ENCODE measurements around the gene MROH9. TPM values are rescaled to one million over a fixed set of nuclear protein-coding genes. Genes with fewer than 3 reads are reported as not detected.
A peak's percentile ranks its signal among the peaks of the same experiment; 100 is the strongest.

The MROH9 gene
- polyA plus RNA-seq, 1 of the 3 experiments (the other 2 are of a cell fraction): 0.26 TPM

DNA sequence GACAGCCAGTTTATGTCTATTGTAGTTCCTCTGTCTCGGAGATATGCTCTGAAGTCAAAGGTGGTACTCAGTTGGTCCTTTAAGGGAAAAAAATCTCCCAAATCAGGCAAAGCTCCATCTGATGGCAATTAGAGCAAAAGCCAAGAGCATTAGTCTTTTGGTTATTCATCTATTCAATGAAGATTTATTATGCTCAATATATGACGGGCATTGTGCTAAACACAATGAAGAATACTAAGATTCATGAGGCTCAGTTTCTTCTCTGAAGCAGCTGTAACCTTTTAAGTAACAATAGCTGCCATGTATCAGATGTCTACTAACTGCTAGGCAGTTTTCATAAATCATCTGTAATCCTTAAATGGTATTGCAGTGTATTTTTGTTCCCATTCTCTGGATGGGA is 47.6 kb upstream of the MROH9 start (continued):
- TF ChIP-seq, protein P1, sequence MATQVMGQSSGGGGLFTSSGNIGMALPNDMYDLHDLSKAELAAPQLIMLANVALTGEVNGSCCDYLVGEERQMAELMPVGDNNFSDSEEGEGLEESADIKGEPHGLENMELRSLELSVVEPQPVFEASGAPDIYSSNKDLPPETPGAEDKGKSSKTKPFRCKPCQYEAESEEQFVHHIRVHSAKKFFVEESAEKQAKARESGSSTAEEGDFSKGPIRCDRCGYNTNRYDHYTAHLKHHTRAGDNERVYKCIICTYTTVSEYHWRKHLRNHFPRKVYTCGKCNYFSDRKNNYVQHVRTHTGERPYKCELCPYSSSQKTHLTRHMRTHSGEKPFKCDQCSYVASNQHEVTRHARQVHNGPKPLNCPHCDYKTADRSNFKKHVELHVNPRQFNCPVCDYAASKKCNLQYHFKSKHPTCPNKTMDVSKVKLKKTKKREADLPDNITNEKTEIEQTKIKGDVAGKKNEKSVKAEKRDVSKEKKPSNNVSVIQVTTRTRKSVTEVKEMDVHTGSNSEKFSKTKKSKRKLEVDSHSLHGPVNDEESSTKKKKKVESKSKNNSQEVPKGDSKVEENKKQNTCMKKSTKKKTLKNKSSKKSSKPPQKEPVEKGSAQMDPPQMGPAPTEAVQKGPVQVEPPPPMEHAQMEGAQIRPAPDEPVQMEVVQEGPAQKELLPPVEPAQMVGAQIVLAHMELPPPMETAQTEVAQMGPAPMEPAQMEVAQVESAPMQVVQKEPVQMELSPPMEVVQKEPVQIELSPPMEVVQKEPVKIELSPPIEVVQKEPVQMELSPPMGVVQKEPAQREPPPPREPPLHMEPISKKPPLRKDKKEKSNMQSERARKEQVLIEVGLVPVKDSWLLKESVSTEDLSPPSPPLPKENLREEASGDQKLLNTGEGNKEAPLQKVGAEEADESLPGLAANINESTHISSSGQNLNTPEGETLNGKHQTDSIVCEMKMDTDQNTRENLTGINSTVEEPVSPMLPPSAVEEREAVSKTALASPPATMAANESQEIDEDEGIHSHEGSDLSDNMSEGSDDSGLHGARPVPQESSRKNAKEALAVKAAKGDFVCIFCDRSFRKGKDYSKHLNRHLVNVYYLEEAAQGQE (IDR thresholded peaks at IDR 0.05; ENCODE audit: low read depth, low read length): no peak
- no peak for TF ChIP-seq YY1 (IDR thresholded peaks at IDR 0.05; ENCODE audit: low read depth)
- TF ChIP-seq NRF1 (IDR thresholded peaks at IDR 0.05; ENCODE audit: low read depth, low read length): no peak
- TF ChIP-seq TCF12 (IDR thresholded peaks at IDR 0.05): peak; percentile 92
- TF ChIP-seq, protein P2, sequence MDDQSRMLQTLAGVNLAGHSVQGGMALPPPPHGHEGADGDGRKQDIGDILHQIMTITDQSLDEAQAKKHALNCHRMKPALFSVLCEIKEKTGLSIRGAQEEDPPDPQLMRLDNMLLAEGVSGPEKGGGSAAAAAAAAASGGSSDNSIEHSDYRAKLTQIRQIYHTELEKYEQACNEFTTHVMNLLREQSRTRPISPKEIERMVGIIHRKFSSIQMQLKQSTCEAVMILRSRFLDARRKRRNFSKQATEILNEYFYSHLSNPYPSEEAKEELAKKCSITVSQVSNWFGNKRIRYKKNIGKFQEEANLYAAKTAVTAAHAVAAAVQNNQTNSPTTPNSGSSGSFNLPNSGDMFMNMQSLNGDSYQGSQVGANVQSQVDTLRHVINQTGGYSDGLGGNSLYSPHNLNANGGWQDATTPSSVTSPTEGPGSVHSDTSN (IDR thresholded peaks at IDR 0.05): peak; percentile 91
- TF ChIP-seq EP300 (IDR thresholded peaks at IDR 0.05; ENCODE audit: borderline replicate concordance in 1 of 2, low read depth in 1 of 2, low read length in 1 of 2): peak; percentile 76 to 89
- TF ChIP-seq FOXM1 (IDR thresholded peaks at IDR 0.05; ENCODE audit: low read depth): peak; percentile 23; the same call in 1 of the 2 replicates
- TF ChIP-seq GATA2 (CRISPR knock-in tag; IDR thresholded peaks at IDR 0.05): no peak
- TF ChIP-seq ELF1 (IDR thresholded peaks at IDR 0.05): no peak
- no peak for TF ChIP-seq MXI1 (IDR thresholded peaks at IDR 0.05; ENCODE audit: low read depth, low read length)
- TF ChIP-seq JUND (IDR thresholded peaks at IDR 0.05): peak; percentile 60
- peak; percentile 26; the same call in 1 of the 2 replicates for TF ChIP-seq MEF2A (IDR thresholded peaks at IDR 0.05; ENCODE audit: borderline replicate concordance, low read depth)
- peak; percentile 26; the same call in 1 of the 2 replicates for TF ChIP-seq SIN3A (IDR thresholded peaks at IDR 0.05; ENCODE audit: borderline replicate concordance, low read depth, low read length)
- no peak for TF ChIP-seq GABPA (IDR thresholded peaks at IDR 0.05; ENCODE audit: low read depth)
- TF ChIP-seq POLR2AphosphoS5 (IDR thresholded peaks at IDR 0.05; ENCODE audit: low read depth, low read length): no peak; the same call in none of the 2 replicates
- no peak for TF ChIP-seq RAD21 (IDR thresholded peaks at IDR 0.05; ENCODE audit: low read length)
- TF ChIP-seq NFIC (IDR thresholded peaks at IDR 0.05; ENCODE audit: borderline replicate concordance): peak; percentile 53; the same call in 1 of the 2 replicates
- TF ChIP-seq, protein P3, sequence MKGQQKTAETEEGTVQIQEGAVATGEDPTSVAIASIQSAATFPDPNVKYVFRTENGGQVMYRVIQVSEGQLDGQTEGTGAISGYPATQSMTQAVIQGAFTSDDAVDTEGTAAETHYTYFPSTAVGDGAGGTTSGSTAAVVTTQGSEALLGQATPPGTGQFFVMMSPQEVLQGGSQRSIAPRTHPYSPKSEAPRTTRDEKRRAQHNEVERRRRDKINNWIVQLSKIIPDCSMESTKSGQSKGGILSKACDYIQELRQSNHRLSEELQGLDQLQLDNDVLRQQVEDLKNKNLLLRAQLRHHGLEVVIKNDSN (IDR thresholded peaks at IDR 0.05; ENCODE audit: borderline replicate concordance, low read depth): no peak
- TF ChIP-seq RXRA (IDR thresholded peaks at IDR 0.05; ENCODE audit: borderline replicate concordance, low read depth): no peak
- no peak for TF ChIP-seq FOXJ3 (CRISPR knock-in tag; IDR thresholded peaks at IDR 0.05)
- TF ChIP-seq, protein P4, sequence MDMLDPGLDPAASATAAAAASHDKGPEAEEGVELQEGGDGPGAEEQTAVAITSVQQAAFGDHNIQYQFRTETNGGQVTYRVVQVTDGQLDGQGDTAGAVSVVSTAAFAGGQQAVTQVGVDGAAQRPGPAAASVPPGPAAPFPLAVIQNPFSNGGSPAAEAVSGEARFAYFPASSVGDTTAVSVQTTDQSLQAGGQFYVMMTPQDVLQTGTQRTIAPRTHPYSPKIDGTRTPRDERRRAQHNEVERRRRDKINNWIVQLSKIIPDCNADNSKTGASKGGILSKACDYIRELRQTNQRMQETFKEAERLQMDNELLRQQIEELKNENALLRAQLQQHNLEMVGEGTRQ (IDR thresholded peaks at IDR 0.05; ENCODE audit: borderline replicate concordance, low read depth, low read length): no peak
- TF ChIP-seq, protein P5, sequence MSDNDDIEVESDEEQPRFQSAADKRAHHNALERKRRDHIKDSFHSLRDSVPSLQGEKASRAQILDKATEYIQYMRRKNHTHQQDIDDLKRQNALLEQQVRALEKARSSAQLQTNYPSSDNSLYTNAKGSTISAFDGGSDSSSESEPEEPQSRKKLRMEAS (IDR thresholded peaks at IDR 0.05; ENCODE audit: low read depth): no peak
- TF ChIP-seq TEAD4 (IDR thresholded peaks at IDR 0.05; ENCODE audit: borderline replicate concordance, insufficient read depth): peak; percentile 31; the same call in 1 of the 2 replicates
- TF ChIP-seq RFX5 (IDR thresholded peaks at IDR 0.05; ENCODE audit: low read length): no peak
- peak; percentile 51; the same call in 1 of the 2 replicates for TF ChIP-seq FOSL2 (IDR thresholded peaks at IDR 0.05; ENCODE audit: borderline replicate concordance, low read depth)
- TF ChIP-seq, protein P6, sequence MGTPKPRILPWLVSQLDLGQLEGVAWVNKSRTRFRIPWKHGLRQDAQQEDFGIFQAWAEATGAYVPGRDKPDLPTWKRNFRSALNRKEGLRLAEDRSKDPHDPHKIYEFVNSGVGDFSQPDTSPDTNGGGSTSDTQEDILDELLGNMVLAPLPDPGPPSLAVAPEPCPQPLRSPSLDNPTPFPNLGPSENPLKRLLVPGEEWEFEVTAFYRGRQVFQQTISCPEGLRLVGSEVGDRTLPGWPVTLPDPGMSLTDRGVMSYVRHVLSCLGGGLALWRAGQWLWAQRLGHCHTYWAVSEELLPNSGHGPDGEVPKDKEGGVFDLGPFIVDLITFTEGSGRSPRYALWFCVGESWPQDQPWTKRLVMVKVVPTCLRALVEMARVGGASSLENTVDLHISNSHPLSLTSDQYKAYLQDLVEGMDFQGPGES (IDR thresholded peaks at IDR 0.05; ENCODE audit: low read depth, low read length): no peak

All from SK-N-SH (cell line).